ENCODE measurements around the gene CHMP1A.
"Not testable (repeated sequence)": the region's sequence is repeated elsewhere in the genome, so short reads cannot be mapped to it uniquely, and the experiment has no call there.

The CHMP1A gene

GRCh38 chr16:89697616-89698331 is 40.3 kb upstream of the CHMP1A start:
- H3K27ac ChIP-seq (ENCODE audit: insufficient read depth, low read depth, low read length, poor library complexity, severe bottlenecking), result no peak overlapping the region
- H3K36me3 ChIP-seq (ENCODE audit: control insufficient read depth, insufficient read depth, low read length), result peaks cover 13% of the 10 kb centered on the region
- no peaks in the 10 kb centered on the region for H3K9me3 ChIP-seq (ENCODE audit: control insufficient read depth, low read length)
- no peak overlapping the region for H3K4me3 ChIP-seq (ENCODE audit: insufficient read depth, low read depth, low read length)
- H3K4me1 ChIP-seq (ENCODE audit: control insufficient read depth, insufficient read depth, low read length), result peaks cover 10% of the 10 kb centered on the region
- H3K27me3 ChIP-seq (ENCODE audit: control insufficient read depth, insufficient read depth, low read length, poor library complexity, severe bottlenecking), result peaks cover 14% of the 10 kb centered on the region
- 93 to 95% methylated on average over 32 of the region's 32 CpGs for WGBS, 2 experiments

GRCh38 chr16:89697161-89697615 is 39.7 kb upstream of the CHMP1A start:
- Histone ChIP-seq H3K4me3 (ENCODE audit: insufficient read depth, low read depth, low read length) (no peak overlapping the region), H3K9me3 (ENCODE audit: control insufficient read depth, low read length) (no peaks in the 10 kb centered on the region), H3K27me3 (ENCODE audit: control insufficient read depth, insufficient read depth, low read length, poor library complexity, severe bottlenecking) (peaks cover 9% of the 10 kb centered on the region), H3K4me1 (ENCODE audit: control insufficient read depth, insufficient read depth, low read length) (peaks cover 10% of the 10 kb centered on the region), H3K36me3 (ENCODE audit: control insufficient read depth, insufficient read depth, low read length) (peaks cover 17% of the 10 kb centered on the region), H3K27ac (ENCODE audit: insufficient read depth, low read depth, low read length, poor library complexity, severe bottlenecking) (no peak overlapping the region)
- 95 to 97% methylated on average over 19 of the region's 19 CpGs for WGBS, 2 experiments

- 95% methylated on average over 18 of the region's 18 CpGs for WGBS, 2 experiments
Measured at GRCh38 chr16:89696670-89697128, 39.2 kb upstream of the CHMP1A start.

GRCh38 chr16:89695875-89696669 is 38.6 kb upstream of the CHMP1A start:
- Histone ChIP-seq H3K4me1 (ENCODE audit: control insufficient read depth, insufficient read depth, low read length) (peaks cover 10% of the 10 kb centered on the region), H3K9me3 (ENCODE audit: control insufficient read depth, low read length) (no peaks in the 10 kb centered on the region), H3K36me3 (ENCODE audit: control insufficient read depth, insufficient read depth, low read length) (peaks cover 25% of the 10 kb centered on the region), H3K27ac (ENCODE audit: insufficient read depth, low read depth, low read length, poor library complexity, severe bottlenecking) (no peak overlapping the region), H3K4me3 (ENCODE audit: insufficient read depth, low read depth, low read length) (no peak overlapping the region), H3K27me3 (ENCODE audit: control insufficient read depth, insufficient read depth, low read length, poor library complexity, severe bottlenecking) (peaks cover 8% of the 10 kb centered on the region)
- 90 to 91% methylated on average over 25 of the region's 25 CpGs for WGBS, 2 experiments

More at GRCh38 chr16:89696670-89697128, 39.2 kb upstream of the CHMP1A start:
- H3K4me3 ChIP-seq (ENCODE audit: insufficient read depth, low read depth, low read length), result no peak overlapping the region
- peaks cover 9% of the 10 kb centered on the region for H3K27me3 ChIP-seq (ENCODE audit: control insufficient read depth, insufficient read depth, low read length, poor library complexity, severe bottlenecking)
- H3K4me1 ChIP-seq (ENCODE audit: control insufficient read depth, insufficient read depth, low read length), result peaks cover 10% of the 10 kb centered on the region
- H3K9me3 ChIP-seq (ENCODE audit: control insufficient read depth, low read length), result no peaks in the 10 kb centered on the region
- peaks cover 22% of the 10 kb centered on the region for H3K36me3 ChIP-seq (ENCODE audit: control insufficient read depth, insufficient read depth, low read length)
- no peak overlapping the region for H3K27ac ChIP-seq (ENCODE audit: insufficient read depth, low read depth, low read length, poor library complexity, severe bottlenecking)

- Histone ChIP-seq H3K4me3 (ENCODE audit: insufficient read depth, low read depth, low read length) (no peak overlapping the region), H3K36me3 (ENCODE audit: control insufficient read depth, insufficient read depth, low read length) (peaks cover 27% of the 10 kb centered on the region), H3K27ac (ENCODE audit: insufficient read depth, low read depth, low read length, poor library complexity, severe bottlenecking) (no peak overlapping the region), H3K4me1 (ENCODE audit: control insufficient read depth, insufficient read depth, low read length) (peaks cover 10% of the 10 kb centered on the region), H3K9me3 (ENCODE audit: control insufficient read depth, low read length) (no peaks in the 10 kb centered on the region), H3K27me3 (ENCODE audit: control insufficient read depth, insufficient read depth, low read length, poor library complexity, severe bottlenecking) (no peaks in the 10 kb centered on the region)
- WGBS, 2 experiments, result 95% methylated on average over 31 of the region's 31 CpGs
Measured at GRCh38 chr16:89695086-89695874, 37.8 kb upstream of the CHMP1A start.

- not testable (repeated sequence) for H3K4me3 ChIP-seq (ENCODE audit: insufficient read depth, low read depth, low read length); H3K4me1 ChIP-seq (ENCODE audit: control insufficient read depth, insufficient read depth, low read length); H3K9me3 ChIP-seq (ENCODE audit: control insufficient read depth, low read length); H3K27ac ChIP-seq (ENCODE audit: insufficient read depth, low read depth, low read length, poor library complexity, severe bottlenecking); H3K27me3 ChIP-seq (ENCODE audit: control insufficient read depth, insufficient read depth, low read length, poor library complexity, severe bottlenecking)
- WGBS, 2 experiments, result 93 to 95% methylated on average over 23 of the region's 23 CpGs
- H3K36me3 ChIP-seq (ENCODE audit: control insufficient read depth, insufficient read depth, low read length), result peaks cover 30% of the 10 kb centered on the region
Measured at GRCh38 chr16:89694784-89695085, 37.2 kb upstream of the CHMP1A start.

GRCh38 chr16:89693931-89694783 is 36.6 kb upstream of the CHMP1A start:
- peaks cover 5% of the 10 kb centered on the region for H3K4me1 ChIP-seq (ENCODE audit: control insufficient read depth, insufficient read depth, low read length)
- no peaks in the 10 kb centered on the region for H3K27me3 ChIP-seq (ENCODE audit: control insufficient read depth, insufficient read depth, low read length, poor library complexity, severe bottlenecking)
- peaks cover 33% of the 10 kb centered on the region for H3K36me3 ChIP-seq (ENCODE audit: control insufficient read depth, insufficient read depth, low read length)
- no peak overlapping the region for H3K4me3 ChIP-seq (ENCODE audit: insufficient read depth, low read depth, low read length)
- H3K27ac ChIP-seq (ENCODE audit: insufficient read depth, low read depth, low read length, poor library complexity, severe bottlenecking), result no peak overlapping the region
- WGBS, 2 experiments, result 94 to 95% methylated on average over 32 of the region's 32 CpGs
- H3K9me3 ChIP-seq (ENCODE audit: control insufficient read depth, low read length), result no peaks in the 10 kb centered on the region

GRCh38 chr16:89693289-89693731 is 35.8 kb upstream of the CHMP1A start:
- H3K36me3 ChIP-seq (ENCODE audit: control insufficient read depth, insufficient read depth, low read length), result peaks cover 36% of the 10 kb centered on the region
- no peaks in the 10 kb centered on the region for H3K27me3 ChIP-seq (ENCODE audit: control insufficient read depth, insufficient read depth, low read length, poor library complexity, severe bottlenecking)
- no peak overlapping the region for H3K27ac ChIP-seq (ENCODE audit: insufficient read depth, low read depth, low read length, poor library complexity, severe bottlenecking)
- H3K4me1 ChIP-seq (ENCODE audit: control insufficient read depth, insufficient read depth, low read length), result peaks cover 5% of the 10 kb centered on the region
- no peak overlapping the region for H3K4me3 ChIP-seq (ENCODE audit: insufficient read depth, low read depth, low read length)
- no peaks in the 10 kb centered on the region for H3K9me3 ChIP-seq (ENCODE audit: control insufficient read depth, low read length)
- 95 to 96% methylated on average over 11 of the region's 11 CpGs for WGBS, 2 experiments

GRCh38 chr16:89691986-89692569 is 34.6 kb upstream of the CHMP1A start:
- H3K4me3 ChIP-seq (ENCODE audit: insufficient read depth, low read depth, low read length), result no peak overlapping the region
- H3K36me3 ChIP-seq (ENCODE audit: control insufficient read depth, insufficient read depth, low read length), result peaks cover 36% of the 10 kb centered on the region
- no peaks in the 10 kb centered on the region for H3K27me3 ChIP-seq (ENCODE audit: control insufficient read depth, insufficient read depth, low read length, poor library complexity, severe bottlenecking)
- WGBS, 2 experiments, result 95 to 96% methylated on average over 13 of the region's 13 CpGs
- H3K27ac ChIP-seq (ENCODE audit: insufficient read depth, low read depth, low read length, poor library complexity, severe bottlenecking), result no peak overlapping the region
- H3K4me1 ChIP-seq (ENCODE audit: control insufficient read depth, insufficient read depth, low read length), result peaks cover 7% of the 10 kb centered on the region
- H3K9me3 ChIP-seq (ENCODE audit: control insufficient read depth, low read length), result no peaks in the 10 kb centered on the region

Measured in ectodermal cell (in vitro differentiated cells).